HepG2 (cell line): ENCODE results near the gene SNX21. TPM values are rescaled to one million over a fixed set of nuclear protein-coding genes. Genes with fewer than 3 reads are reported as not detected.

ENCODE experiments used
- ATAC-seq: fragments of 200-7000 bp; cut with Tn5 transposase; 3 replicates; pipeline ENCODE4 v1.9.1; 2020; ENCODE audit warnings: mild to moderate bottlenecking, moderate library complexity
- Bru-seq: library from RNA; stranded (reverse); fragments of 400-500 nt; gene quantifications from one replicate; lab custom pipeline; 2021; lab: Mats Ljungman, UMichigan
- BruChase-seq, 2 experiments: library from RNA; stranded (reverse); fragments of 400-500 nt; gene quantifications; one replicate each; lab custom pipeline; 2021; lab: Mats Ljungman, UMichigan
- BruUV-seq: library from RNA; stranded (reverse); fragments of 400-500 nt; replicated peaks from 2 replicates; lab custom pipeline; 2021; lab: Mats Ljungman, UMichigan
- CTCF ChIA-PET: fragments of 300-600 bp; formaldehyde crosslinking; extraction: SDS; loops from one replicate; lab custom pipeline; 2021; ENCODE audit warnings: low total read pairs, inconsistent platforms, low intra/inter-chr PET ratio; lab: Yijun Ruan, JAX
- POLR2A ChIA-PET: fragments of 350-600 bp; sonication (Branson Sonifier 250); formaldehyde crosslinking; loops from one replicate; lab custom pipeline; 2020; ENCODE audit warnings: antibody characterized with exemption, inconsistent platforms; lab: Yijun Ruan, JAX
- DNase-seq: peaks from one replicate; pipeline ENCODE4 v3.0.0-alpha.2; 2015; ENCODE audit warnings: low spot score
- FAIRE-seq: peaks from 3 replicates; lab custom pipeline; 2011; peaks lifted over from hg19 to GRCh38; lab: Jason Lieb, UNC
- H2AFZ ChIP-seq: one replicate; pipeline ENCODE4 v1.6.1; 2011; ENCODE audit warnings: low read length, inconsistent platforms
- H3K27ac ChIP-seq: fragments of 300-600 bp; 3 replicates; pipeline ENCODE4 v1.8.0; 2011; ENCODE audit warnings: mixed run types, mild to moderate bottlenecking, mixed read lengths, low read length, inconsistent platforms; ENCODE audit not compliant: insufficient read depth; ENCODE audit errors: extremely low read length
- H3K27me3 ChIP-seq, 2 experiments: fragments of 200-600 bp in 1 of 2; 2 replicates in 1 of 2; 3 replicates in 1 of 2; pipeline versions ENCODE4 v1.6.0 to v1.8.0; 2011; ENCODE audit warnings: low read length in 2 of 2, mild to moderate bottlenecking in 2 of 2, moderate library complexity in 2 of 2, inconsistent platforms in 1 of 2; ENCODE audit not compliant: insufficient read depth in 2 of 2, control insufficient read depth in 1 of 2
- H3K36me3 ChIP-seq, 2 experiments: fragments of 200-600 bp in 1 of 2; replicated peaks in 1 of 2; 2 replicates in 1 of 2; 3 replicates in 1 of 2; pipeline versions ENCODE4 v1.5.1 to v1.8.0; 2011; ENCODE audit warnings: low read length in 2 of 2, inconsistent platforms in 1 of 2; ENCODE audit not compliant: insufficient read depth in 2 of 2, control insufficient read depth in 1 of 2
- H3K4me1 ChIP-seq: 2 replicates; pipeline ENCODE4 v1.5.1; 2012; ENCODE audit warnings: low read length, inconsistent platforms; ENCODE audit not compliant: insufficient read depth
- H3K4me2 ChIP-seq: 2 replicates; pipeline ENCODE4 v1.6.0; 2011; ENCODE audit warnings: low read depth, low read length, inconsistent platforms
- H3K4me3 ChIP-seq, 3 experiments: fragments of 200-600 bp in 1 of 3; sonication (generic), shearing (Covaris generic) in 1 of 3; replicated peaks in 1 of 3; 2 replicates each; pipeline ENCODE4 v1.5.1; 2011 to 2016; ENCODE audit warnings: low read length in 3 of 3, inconsistent platforms in 2 of 3, low read depth in 2 of 3, mild to moderate bottlenecking in 2 of 3, control low read depth in 1 of 3, mixed read lengths in 1 of 3; ENCODE audit not compliant: insufficient read depth in 1 of 3
- H3K79me2 ChIP-seq: one replicate; pipeline ENCODE4 v1.6.1; 2011; ENCODE audit warnings: low read length, inconsistent platforms; ENCODE audit not compliant: insufficient read depth
- H3K9ac ChIP-seq: 2 replicates; pipeline ENCODE4 v1.6.0; 2011; ENCODE audit warnings: mild to moderate bottlenecking, low read depth, low read length, inconsistent platforms; ENCODE audit not compliant: insufficient read depth
- H3K9me3 ChIP-seq: 2 replicates; pipeline ENCODE4 v1.5.1; 2012; ENCODE audit warnings: mild to moderate bottlenecking, low read length
- H4K20me1 ChIP-seq: 2 replicates; pipeline ENCODE4 v1.6.0; 2011; ENCODE audit warnings: inconsistent platforms, mild to moderate bottlenecking, low read length, moderate library complexity; ENCODE audit not compliant: insufficient read depth
- ARNT ChIP-seq: fragments of 450-650 bp; IDR thresholded peaks from 2 replicates; pipeline ENCODE4 v1.6.1; 2017
- CHD2 ChIP-seq: IDR thresholded peaks from 2 replicates; pipeline ENCODE4 v1.6.1; 2011; ENCODE audit warnings: low read depth, low read length, improper control_type of control experiment
- E2F5 ChIP-seq: sonication (generic); formaldehyde crosslinking; conservative IDR thresholded peaks from 2 replicates; pipeline ENCODE4 v1.4.0; 2020; ENCODE audit warnings: missing genetic modification reagents
- GFI1 ChIP-seq: sonication (generic); formaldehyde crosslinking; IDR thresholded peaks from 2 replicates; pipeline ENCODE4 v1.5.0; 2020; ENCODE audit warnings: missing genetic modification reagents, mild to moderate bottlenecking, borderline replicate concordance
- HNF4G ChIP-seq, 2 experiments: sonication (generic) in 1 of 2; formaldehyde crosslinking in 1 of 2; IDR thresholded peaks; 2 replicates each; pipeline versions ENCODE4 v1.4.0 to v1.6.1; 2011 to 2020; ENCODE audit warnings: borderline replicate concordance in 2 of 2, low read depth in 2 of 2, mild to moderate bottlenecking in 2 of 2, low read length in 1 of 2, missing genetic modification reagents in 1 of 2, moderate library complexity in 1 of 2
- KDM5A ChIP-seq: fragments of 200-600 bp; sonication (generic); IDR thresholded peaks from 2 replicates; pipeline ENCODE4 v1.7.0; 2018; ENCODE audit warnings: antibody characterized with exemption, mild to moderate bottlenecking, low read length, borderline replicate concordance
- KLF9 ChIP-seq: IDR thresholded peaks from 2 replicates; pipeline ENCODE4 v1.6.1; 2016; ENCODE audit warnings: low read depth
- NR0B2 ChIP-seq: sonication (generic); formaldehyde crosslinking; IDR thresholded peaks from 2 replicates; pipeline ENCODE4 v1.4.0; 2020; ENCODE audit warnings: mild to moderate bottlenecking, missing genetic modification reagents
- RARG ChIP-seq: sonication (generic); formaldehyde crosslinking; IDR thresholded peaks from 2 replicates; pipeline ENCODE4 v1.4.0; 2020; ENCODE audit warnings: low read depth, mild to moderate bottlenecking, missing genetic modification reagents
- RBM22 ChIP-seq: fragments of 200-400 bp; formaldehyde crosslinking; optimal IDR thresholded peaks from 2 replicates; pipeline ENCODE3; 2017; ENCODE audit warnings: mild to moderate bottlenecking, low read length, moderate library complexity
- SP5 ChIP-seq: IDR thresholded peaks from 2 replicates; pipeline ENCODE4 v1.6.1; 2016; ENCODE audit warnings: low read depth, borderline replicate concordance
- ZNF678 ChIP-seq: sonication (generic); formaldehyde crosslinking; IDR thresholded peaks from 2 replicates; pipeline ENCODE4 v1.4.0; 2020; ENCODE audit warnings: mild to moderate bottlenecking, missing genetic modification reagents
- WGBS: methylation state at CpG from one replicate; pipeline ENCODE4 v1.1.6; 2017; ENCODE audit warnings: low lambda C conversion rate; 5-methylcytosine and 5-hydroxymethylcytosine counted together
- in situ Hi-C: cut with HindIII; loops from 2 replicates; pipeline ENCODE4 v1.10.0; 2017; ENCODE audit warnings: low pct_unique_long_range_greater_than_20kb; ENCODE audit not compliant: extremely low pct_ligation_motif_present
- intact Hi-C: fragments of 100-400 bp; cut with micrococcal nuclease; formaldehyde crosslinking; loops from one replicate; pipeline ENCODE4 v1.10.0; 2022; ENCODE audit not compliant: unreplicated experiment
- long read RNA-seq, 2 experiments: library from RNA in 1 of 2; library from polyadenylated mRNA in 1 of 2; stranded (forward) in 1 of 2; unstranded in 1 of 2; transcript quantifications; one replicate each; pipeline ENCODE4 v2.0.0, GENCODE V29; 2019 to 2022
- polyA minus RNA-seq, 3 experiments: library from RNA; depleted of rRNA, polyadenylated mRNA; stranded (reverse); fragments of >200 nt; gene quantifications; 2 replicates each; pipeline ENCODE4 v1.2.3, GENCODE V29; 2011; ENCODE audit warnings: low replicate concordance in 1 of 3
- polyA plus RNA-seq, 8 experiments: library from polyadenylated mRNA; depleted of rRNA in 3 of 8; stranded (reverse) in 7 of 8; unstranded in 1 of 8; fragments of >200 nt; fragmentation: Illumina TruSeq in 4 of 8; extraction: Trizol in 4 of 8; gene quantifications; 2 replicates each; pipeline versions ENCODE4 v1.2.1 to v1.2.3, GENCODE V29; 2011 to 2016; ENCODE audit warnings: low read depth in 4 of 8, missing spikeins in 1 of 8, mixed read lengths in 1 of 8; ENCODE audit not compliant: insufficient read depth in 1 of 8
- total RNA-seq, 5 experiments: library from RNA; depleted of rRNA; stranded (reverse); fragments of >200 nt; fragmentation: Illumina TruSeq; extraction: Trizol; gene quantifications; 2 replicates each; pipeline ENCODE4 v1.2.3, GENCODE V29; 2016; ENCODE audit warnings: low read depth in 1 of 5
- TF ChIP-seq, protein P1 (sequence below): sonication (generic); formaldehyde crosslinking; IDR thresholded peaks from 2 replicates; pipeline ENCODE4 v1.8.1; 2023; ENCODE audit warnings: mild to moderate bottlenecking, missing genetic modification reagents

Gene SNX21
- total RNA-seq (2016; rRNA removed; fragmentation: Illumina TruSeq; extraction: Trizol), result 9.3 and 12.8 TPM in 2 replicates
- total RNA-seq (2016; cell fraction: cytosol; rRNA removed; fragmentation: Illumina TruSeq; extraction: Trizol; ENCODE audit: low read depth), result 3.2 and 4.1 TPM in 2 replicates
- total RNA-seq (2016; cell fraction: insoluble cytoplasmic fraction; rRNA removed; fragmentation: Illumina TruSeq; extraction: Trizol), result 8.3 and 13.1 TPM in 2 replicates
- total RNA-seq (2016; cell fraction: membrane; rRNA removed; fragmentation: Illumina TruSeq; extraction: Trizol), result 8.2 and 11.5 TPM in 2 replicates
- total RNA-seq (2016; cell fraction: nucleus; rRNA removed; fragmentation: Illumina TruSeq; extraction: Trizol), result 8.8 and 9.6 TPM in 2 replicates
- 7.7 and 9.3 TPM in 2 replicates for polyA plus RNA-seq (2011; rRNA removed)
- 5.3 and 8.0 TPM in 2 replicates for polyA plus RNA-seq (2011; cell fraction: cytosol; rRNA removed)
- polyA plus RNA-seq (2011; cell fraction: nucleus; rRNA removed), result 19.8 and 23.5 TPM in 2 replicates
- polyA plus RNA-seq (2012), result 2.8 and 3.5 TPM in 2 replicates
- polyA plus RNA-seq (2016; cell fraction: cytosol; fragmentation: Illumina TruSeq; extraction: Trizol; ENCODE audit: low read depth), result 3.6 and 3.9 TPM in 2 replicates
- 9.9 and 11.5 TPM in 2 replicates for polyA plus RNA-seq (2016; cell fraction: insoluble cytoplasmic fraction; fragmentation: Illumina TruSeq; extraction: Trizol; ENCODE audit: low read depth)
- polyA plus RNA-seq (2016; cell fraction: membrane; fragmentation: Illumina TruSeq; extraction: Trizol; ENCODE audit: low read depth), result 7.4 and 8.6 TPM in 2 replicates
- 12.4 and 16.9 TPM in 2 replicates for polyA plus RNA-seq (2016; cell fraction: nucleus; fragmentation: Illumina TruSeq; extraction: Trizol; ENCODE audit: insufficient read depth, low read depth)
- 4.7 and 14.9 TPM in 2 replicates for polyA minus RNA-seq (2011; rRNA and poly(A)+ RNA removed; ENCODE audit: low replicate concordance)
- polyA minus RNA-seq (2011; cell fraction: cytosol; rRNA and poly(A)+ RNA removed), result 5.2 and 5.3 TPM in 2 replicates
- 13.4 and 17.7 TPM in 2 replicates for polyA minus RNA-seq (2011; cell fraction: nucleus; rRNA and poly(A)+ RNA removed)
- percentile 58 among the genes with signal in this experiment for Bru-seq, nascent RNA
- BruChase-seq, experiment 1, labeled RNA remaining after a 6-hour chase, result percentile 61 among the genes with signal in this experiment
- percentile 56 among the genes with signal in this experiment for BruChase-seq, experiment 2, labeled RNA remaining after a 2-hour chase
- long read RNA-seq, experiment 1, transcript SNX21-212 (4 exons, 1,607 nt), result major isoform, 5 of 15 reads
- long read RNA-seq, experiment 1, partial matches to known transcripts, result 0 of 15 reads
- long read RNA-seq, experiment 1, other reads (novel, unspliced or antisense), result 7 of 15 reads
- long read RNA-seq, experiment 2, partial matches to known transcripts, result 9 of 14 reads
- long read RNA-seq, experiment 2, other reads (novel, unspliced or antisense), result 5 of 14 reads

DNA sequence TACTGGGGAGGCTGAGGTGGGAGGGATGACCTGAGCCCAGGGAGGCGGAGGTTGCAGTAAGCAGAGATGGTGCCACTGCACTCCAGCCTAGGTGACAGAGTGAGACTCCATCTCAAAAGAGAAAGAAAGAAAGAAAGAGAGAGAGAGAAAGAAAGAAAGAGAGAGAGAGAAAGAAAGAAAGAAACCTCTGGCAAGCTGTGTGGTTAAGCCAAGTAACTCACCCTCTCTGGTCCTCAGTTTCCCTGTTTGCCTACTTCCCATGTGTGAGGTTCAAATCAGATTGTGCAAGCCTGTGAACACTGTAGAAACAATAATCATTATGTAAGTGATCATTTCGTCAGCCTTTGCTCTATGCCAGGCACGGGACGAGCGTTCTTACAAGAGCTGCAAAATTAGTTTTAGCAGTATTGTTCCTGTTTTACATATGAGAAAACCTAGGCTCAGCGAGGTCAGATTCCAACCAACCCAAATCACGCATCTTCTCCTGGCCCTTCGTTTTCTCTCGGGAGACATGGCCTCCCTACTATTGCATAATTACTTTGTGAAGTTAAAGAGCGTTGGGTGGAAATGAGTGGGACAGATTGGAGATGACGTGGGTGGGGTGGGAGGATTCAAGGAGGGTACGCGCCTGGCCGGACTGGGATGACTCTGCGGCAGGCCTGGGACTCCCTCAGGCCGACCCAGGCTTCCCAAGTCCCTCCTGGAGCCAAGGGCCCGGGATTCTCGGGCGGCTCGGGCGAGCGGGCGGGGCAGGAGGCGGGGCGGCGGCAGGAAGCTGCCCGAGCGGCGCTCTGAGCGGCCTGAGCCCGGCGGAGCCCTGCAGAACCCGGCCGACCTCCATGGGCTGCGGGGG is at the start of gene SNX21:
Gene SNX21, plus strand, starts transcription at position 770 of the 853 bp plus-strand sequence. CDS start 121 bp downstream, outside the sequence.
- DNase-seq, result peak; percentile 84
- peak within 1 kb of the TSS; percentile 69 for H3K27ac ChIP-seq
- no peaks in the 10 kb centered on the region for H3K27me3 ChIP-seq
- CTCF ChIA-PET, result interaction anchor here (1.1 kb wide), 1 partner anchor 9 kb away, joined by 4 read pairs; no protein-coding TSS in a partner anchor
- POLR2A ChIA-PET, result interaction anchor here (1.0 to 2.5 kb wide), 24 partner anchors 8 to 417 kb away, joined by 3 to 21 read pairs (median 6); partner anchors contain the start of genes ACOT8, CTSA, NEURL2 and PCIF1
- WGBS, result 3% methylated on average over 20 of the region's 35 CpGs
- H2AFZ ChIP-seq, result peak within 1 kb of the TSS; percentile 47
- intact Hi-C loops, result loop anchor here (2.0 to 5.0 kb wide), 3 partner anchors 49 to 99 kb away; partner anchors contain the start of genes CTSA, NEURL2, PCIF1 and ZSWIM1
- FAIRE-seq, result peak; percentile 83
- H3K79me2 ChIP-seq, result no peaks in the 10 kb centered on the region
- BruUV-seq, result TSS peak; percentile 45
- peak within 1 kb of the TSS; percentile 72 for H3K9ac ChIP-seq
- in situ Hi-C loops, result no loop called here
- no peaks in the 10 kb centered on the region for H4K20me1 ChIP-seq
- ATAC-seq, result peak; percentile 92
- H3K36me3 ChIP-seq, result 0 out of 5 replicates have a peak, but pooled peaks cover 0 to 4% of the 10 kb centered on the region in 2 experiments
- peaks cover 67% of the 10 kb centered on the region for H3K4me1 ChIP-seq
- peak within 1 kb of the TSS; percentile 80 for H3K4me2 ChIP-seq
- H3K9me3 ChIP-seq, result no peaks in the 10 kb centered on the region
- peak within 1 kb of the TSS; percentile 71 to 87 (median 86) for H3K4me3 ChIP-seq
- TF ChIP-seq RBM22 (peak; percentile 32), HNF4G (IDR thresholded peaks at IDR 0.05; ENCODE audit: borderline replicate concordance, low read depth, low read length) (no peak), HNF4G (CRISPR knock-in tag; IDR thresholded peaks at IDR 0.05; ENCODE audit: borderline replicate concordance, low read depth) (peak; percentile 76; the same call in 1 of the 2 replicates), CHD2 (peak; percentile 80), GFI1 (CRISPR knock-in tag) (peak; percentile 62; the same call in 1 of the 2 replicates), E2F5 (CRISPR knock-in tag) (no peak), KDM5A (peak; percentile 68; the same call in 1 of the 2 replicates), SP5 (CRISPR knock-in tag) (peak; percentile 94), ZNF678 (no peak), RARG (CRISPR knock-in tag) (0 out of 2 replicates have a peak, but pooled peaks have one; percentile 9), ARNT (no peak), KLF9 (CRISPR knock-in tag) (0 out of 2 replicates have a peak, but pooled peaks have one; percentile 23), NR0B2 (CRISPR knock-in tag) (no peak)
- TF ChIP-seq, protein P1, sequence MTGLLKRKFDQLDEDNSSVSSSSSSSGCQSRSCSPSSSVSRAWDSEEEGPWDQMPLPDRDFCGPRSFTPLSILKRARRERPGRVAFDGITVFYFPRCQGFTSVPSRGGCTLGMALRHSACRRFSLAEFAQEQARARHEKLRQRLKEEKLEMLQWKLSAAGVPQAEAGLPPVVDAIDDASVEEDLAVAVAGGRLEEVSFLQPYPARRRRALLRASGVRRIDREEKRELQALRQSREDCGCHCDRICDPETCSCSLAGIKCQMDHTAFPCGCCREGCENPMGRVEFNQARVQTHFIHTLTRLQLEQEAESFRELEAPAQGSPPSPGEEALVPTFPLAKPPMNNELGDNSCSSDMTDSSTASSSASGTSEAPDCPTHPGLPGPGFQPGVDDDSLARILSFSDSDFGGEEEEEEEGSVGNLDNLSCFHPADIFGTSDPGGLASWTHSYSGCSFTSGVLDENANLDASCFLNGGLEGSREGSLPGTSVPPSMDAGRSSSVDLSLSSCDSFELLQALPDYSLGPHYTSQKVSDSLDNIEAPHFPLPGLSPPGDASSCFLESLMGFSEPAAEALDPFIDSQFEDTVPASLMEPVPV (CRISPR knock-in tag), result 0 out of 2 replicates have a peak, but pooled peaks have one; percentile 41
